NCI-H128 (cell line): Measurements from ENCODE around the gene PROSER2.
"Not testable (repeated sequence)": the region's sequence is repeated elsewhere in the genome, so short reads cannot be mapped to it uniquely, and the experiment has no call there.

Experiments
- DNase-seq: peaks from one replicate; lab custom pipeline; 2025; ENCODE audit not compliant: unreplicated experiment; lab: John Stamatoyannopoulos, UW

Gene PROSER2

GRCh38 chr10:11884706-11885423, 61.7 kb downstream of the PROSER2 start:
- no peak for DNase-seq

- no peak for DNase-seq
These were observed 62.4 kb downstream of the PROSER2 start for GRCh38 chr10:11885437-11886137.

GRCh38 chr10:11886138-11886474, 63.0 kb downstream of the PROSER2 start:
- no peak for DNase-seq

- DNase-seq, result no peak
These were observed 63.7 kb downstream of the PROSER2 start for GRCh38 chr10:11886851-11887250.

GRCh38 chr10:11887381-11888227, 64.4 kb downstream of the PROSER2 start:
- DNase-seq, result no peak

GRCh38 chr10:11889263-11889662, 66.1 kb downstream of the PROSER2 start:
- not testable (repeated sequence) for DNase-seq

GRCh38 chr10:11891776-11892486, 68.8 kb downstream of the PROSER2 start:
- no peak for DNase-seq

GRCh38 chr10:11893749-11894278, 70.7 kb downstream of the PROSER2 start:
- no peak for DNase-seq

- DNase-seq, result no peak
These were observed 71.4 kb downstream of the PROSER2 start for GRCh38 chr10:11894381-11895107.

GRCh38 chr10:11895108-11895466, 71.9 kb downstream of the PROSER2 start:
- no peak for DNase-seq

- DNase-seq, result no peak
These were observed 72.4 kb downstream of the PROSER2 start for GRCh38 chr10:11895598-11895997.

GRCh38 chr10:11896549-11897200, 73.5 kb downstream of the PROSER2 start:
- no peak for DNase-seq

GRCh38 chr10:11898033-11898371, 74.8 kb downstream of the PROSER2 start:
- DNase-seq, result no peak

- DNase-seq, result no peak
These were observed 75.4 kb downstream of the PROSER2 start for GRCh38 chr10:11898372-11899066.

- no peak for DNase-seq
These were observed 76.1 kb downstream of the PROSER2 start for GRCh38 chr10:11899067-11899876.

GRCh38 chr10:11901036-11901301, 77.8 kb downstream of the PROSER2 start:
- DNase-seq, result no peak

- no peak for DNase-seq
These were observed 78.3 kb downstream of the PROSER2 start for GRCh38 chr10:11901454-11901832.

GRCh38 chr10:11901833-11902475, 78.8 kb downstream of the PROSER2 start:
- no peak for DNase-seq
